Measurements from ENCODE around the gene GJA10.
"Not testable (repeated sequence)": the region's sequence is repeated elsewhere in the genome, so short reads cannot be mapped to it uniquely, and the experiment has no call there.

GJA10 gene

GRCh38 chr6:89894169-89894568 lies at the start of gene GJA10:
Gene GJA10, plus strand, starts transcription at chr6:89894469. Its CDS starts 0 bp downstream, at chr6:89894469.
- no peak for DNase-seq

- DNase-seq = not testable (repeated sequence)
Observed at GRCh38 chr6:89847513-89847912, 46.8 kb upstream of the GJA10 start.

DNA sequence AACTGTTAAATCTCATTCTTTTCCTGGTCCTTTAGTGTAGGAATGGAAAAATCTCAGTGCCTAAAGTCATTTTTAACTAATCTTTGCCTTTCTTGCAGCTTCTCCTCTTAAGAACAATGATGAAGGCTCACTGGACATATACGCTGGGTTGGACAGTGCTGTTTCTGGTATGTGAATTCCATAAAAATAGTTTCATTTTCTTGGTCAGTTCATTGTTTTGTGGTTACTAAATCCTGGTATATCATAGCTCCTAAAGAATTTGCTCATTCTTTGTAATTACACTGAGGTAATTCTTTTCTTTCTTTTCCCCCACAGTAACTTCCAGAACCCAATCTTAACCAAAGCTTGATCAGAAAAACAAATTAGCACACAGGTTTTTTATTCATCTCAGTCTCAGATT lies 41.2 kb upstream of the GJA10 start:
- no peak for DNase-seq

DNA sequence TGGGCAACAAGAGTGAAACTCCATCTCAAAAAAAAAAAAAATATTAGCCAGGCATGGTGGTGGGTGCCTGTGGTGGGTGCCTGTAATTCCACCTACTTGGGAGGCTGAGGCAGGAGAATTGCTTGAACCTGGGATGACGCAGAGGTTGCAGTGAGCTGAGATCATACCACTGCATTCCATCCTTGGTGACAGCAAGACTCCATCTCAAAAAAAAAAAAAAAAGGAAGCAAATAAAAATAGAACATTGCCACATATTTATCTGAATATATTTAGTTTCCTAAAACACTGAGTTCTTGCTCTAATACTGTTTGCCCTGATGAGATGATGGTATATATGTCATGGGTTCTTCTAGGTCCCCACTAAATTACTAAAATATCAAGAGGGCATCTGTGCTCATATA lies 36.2 kb upstream of the GJA10 start:
- DNase-seq = no peak

DNA sequence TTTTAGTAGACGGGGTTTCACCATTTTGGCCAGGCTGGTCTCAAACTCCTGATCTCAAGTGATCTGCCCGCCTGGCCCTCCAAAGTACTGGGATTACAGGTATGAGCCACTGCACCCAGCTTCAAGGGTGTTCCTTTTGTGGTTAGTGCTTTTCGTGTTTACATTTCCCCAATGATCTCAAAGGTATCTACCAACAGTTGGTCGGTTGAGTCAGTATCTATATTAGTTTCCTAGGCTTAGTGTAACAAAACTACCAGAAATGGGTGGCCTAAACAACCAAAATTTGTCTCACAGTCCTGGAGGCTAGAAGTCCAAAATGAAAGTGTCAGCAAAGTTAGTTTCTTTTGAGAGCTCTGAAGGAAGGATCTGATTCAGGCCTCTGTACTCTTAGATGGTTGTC lies 34.5 kb upstream of the GJA10 start:
- no peak for DNase-seq

DNA sequence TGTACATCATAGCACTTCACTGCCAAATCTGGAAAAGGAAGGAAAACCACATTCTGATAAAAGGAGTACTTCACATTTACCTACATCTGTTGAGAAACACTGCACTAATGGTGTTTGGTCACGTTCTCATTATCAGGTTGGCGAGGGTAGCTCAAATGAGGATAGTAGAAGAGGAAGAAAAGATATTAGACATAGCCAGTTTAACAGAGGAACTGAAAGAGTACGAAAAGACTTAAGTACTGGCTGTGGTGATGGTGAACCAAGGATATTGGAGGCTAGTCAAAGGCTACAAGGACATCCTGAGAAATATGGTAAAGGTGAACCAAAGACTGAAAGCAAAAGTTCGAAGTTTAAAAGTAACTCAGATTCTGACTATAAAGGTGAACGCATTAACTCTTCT lies 32.0 kb upstream of the GJA10 start:
- no peak for DNase-seq

DNA sequence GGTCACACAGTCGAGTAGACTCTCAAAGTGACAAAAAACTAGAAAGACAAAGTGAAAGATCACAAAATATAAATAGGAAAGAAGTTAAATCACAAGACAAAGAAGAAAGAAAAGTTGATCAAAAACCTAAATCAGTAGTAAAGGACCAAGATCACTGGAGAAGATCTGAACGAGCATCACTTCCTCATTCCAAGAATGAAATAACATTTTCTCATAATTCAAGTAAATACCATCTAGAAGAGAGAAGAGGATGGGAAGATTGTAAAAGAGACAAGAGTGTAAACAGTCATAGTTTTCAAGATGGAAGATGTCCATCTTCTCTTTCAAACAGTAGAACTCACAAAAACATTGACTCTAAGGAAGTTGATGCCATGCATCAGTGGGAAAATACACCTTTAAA lies 31.6 kb upstream of the GJA10 start:
- no peak for DNase-seq

GRCh38 chr6:89866024-89866678 lies 28.1 kb upstream of the GJA10 start:
- DNase-seq = no peak

GRCh38 chr6:89873721-89874120 lies 20.5 kb upstream of the GJA10 start:
- no peak for DNase-seq

- DNase-seq = no peak
Observed at GRCh38 chr6:89874438-89874837, 19.8 kb upstream of the GJA10 start.

GRCh38 chr6:89886378-89887120 lies 7.7 kb upstream of the GJA10 start:
- DNase-seq = no peak

- no peak for DNase-seq
Observed at GRCh38 chr6:89887452-89888137, 6.7 kb upstream of the GJA10 start.

DNA sequence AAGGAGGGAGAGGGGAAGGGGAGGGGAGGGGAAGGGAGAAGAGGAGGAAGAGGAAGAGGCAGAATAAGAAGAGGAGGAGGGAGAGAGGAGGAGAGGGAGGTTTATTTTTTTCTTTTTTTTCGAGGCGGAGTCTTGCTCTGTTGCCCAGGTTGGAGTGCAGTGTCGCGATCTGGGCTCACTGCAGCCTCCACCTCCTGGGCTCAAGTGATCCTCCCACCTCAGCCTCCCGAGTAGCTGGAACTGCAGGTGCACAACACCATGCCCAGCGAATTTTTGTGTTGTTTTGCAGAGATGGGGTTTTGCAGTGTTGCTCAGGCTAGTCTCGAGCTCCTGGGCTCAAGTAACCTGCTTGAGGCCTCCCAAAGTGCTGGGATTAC lies 6.1 kb upstream of the GJA10 start:
- no peak for DNase-seq

- DNase-seq = peak; percentile 35
Observed at GRCh38 chr6:89888871-89889270, 5.4 kb upstream of the GJA10 start.

GRCh38 chr6:89890845-89891528 lies 3.3 kb upstream of the GJA10 start:
- not testable (repeated sequence) for DNase-seq

- not testable (repeated sequence) for DNase-seq
Observed at GRCh38 chr6:89892577-89892976, 1.7 kb upstream of the GJA10 start.

DNA sequence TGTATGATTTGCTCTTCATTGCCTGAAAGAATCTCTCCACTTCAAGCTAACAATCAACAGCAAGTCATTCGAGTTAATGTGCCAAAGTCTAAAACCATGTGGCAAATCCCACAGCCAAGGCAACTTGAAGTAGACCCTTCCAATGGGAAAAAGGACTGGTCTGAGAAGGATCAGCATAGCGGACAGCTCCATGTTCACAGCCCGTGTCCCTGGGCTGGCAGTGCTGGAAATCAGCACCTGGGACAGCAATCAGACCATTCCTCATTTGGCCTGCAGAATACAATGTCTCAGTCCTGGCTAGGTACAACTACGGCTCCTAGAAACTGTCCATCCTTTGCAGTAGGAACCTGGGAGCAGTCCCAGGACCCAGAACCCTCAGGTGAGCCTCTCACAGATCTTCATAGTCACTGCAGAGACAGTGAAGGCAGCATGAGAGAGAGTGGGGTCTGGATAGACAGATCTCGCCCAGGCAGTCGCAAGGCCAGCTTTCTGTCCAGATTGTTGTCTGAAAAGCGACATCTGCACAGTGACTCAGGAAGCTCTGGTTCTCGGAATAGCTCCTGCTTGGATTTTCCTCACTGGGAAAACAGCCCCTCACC lies 1.1 kb downstream of the GJA10 start:
- peak; percentile 20 for DNase-seq

DNA sequence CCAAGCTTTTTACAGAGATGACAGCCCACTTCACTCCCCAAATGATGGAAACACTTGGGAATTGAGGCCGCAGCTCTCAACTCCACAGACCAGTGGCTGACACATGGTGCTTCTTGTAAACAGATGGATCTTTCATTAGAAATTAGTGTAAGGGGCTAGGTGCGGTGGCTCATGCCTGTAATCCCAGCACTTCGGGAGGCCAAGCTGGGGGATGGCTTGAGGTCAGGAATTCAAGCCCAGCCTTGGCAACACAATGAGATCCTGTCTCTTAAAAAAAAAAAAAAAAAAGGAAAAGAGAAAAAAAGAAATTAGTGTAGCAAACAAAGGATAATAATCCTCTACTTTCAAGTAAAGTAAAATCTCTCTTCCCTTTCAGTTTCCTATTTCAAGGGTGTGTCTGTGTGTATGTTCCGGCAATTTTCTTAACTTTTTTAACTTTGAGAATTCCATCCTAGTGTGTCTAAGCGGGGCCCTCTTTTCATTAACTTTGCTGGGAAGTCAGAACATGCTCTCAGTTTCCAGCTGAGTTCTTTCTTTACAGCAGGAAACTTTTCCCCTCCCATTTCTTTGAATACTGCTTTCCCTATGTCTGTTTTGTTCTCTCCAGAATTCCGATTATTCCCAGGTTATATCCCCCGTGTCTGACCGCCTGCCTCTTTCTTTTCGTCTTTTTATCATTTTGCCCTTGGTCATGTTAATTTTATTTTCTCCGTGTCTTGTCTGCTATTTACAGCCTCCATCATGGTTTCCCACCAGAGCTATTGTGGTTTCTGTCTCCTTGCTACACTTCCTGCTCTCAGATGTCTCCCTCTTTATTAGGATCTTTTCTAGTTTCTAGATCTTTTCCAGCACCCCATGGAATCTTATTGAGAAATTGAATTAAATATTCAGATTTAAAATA lies 16.0 kb downstream of the GJA10 start:
- not testable (repeated sequence) for DNase-seq

DNA sequence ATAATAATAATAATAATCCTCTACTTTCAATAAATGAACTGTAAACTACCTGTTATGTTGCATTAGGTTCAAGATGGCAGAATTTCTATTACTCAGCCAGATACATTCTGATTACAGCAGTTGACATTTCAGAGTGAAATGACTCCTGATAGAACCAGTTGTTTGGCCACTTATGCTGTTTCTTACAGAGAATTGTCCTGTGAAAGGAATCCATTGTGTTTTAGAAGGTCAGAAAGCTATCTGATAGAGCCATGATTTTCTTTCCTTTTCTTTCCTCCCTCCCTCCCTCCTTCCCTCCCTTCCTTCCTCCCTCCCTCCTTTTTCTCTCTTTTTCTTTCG lies 16.6 kb downstream of the GJA10 start:
- no peak for DNase-seq

- DNase-seq = no peak
Observed at GRCh38 chr6:89916136-89916920, 22.1 kb downstream of the GJA10 start.

- DNase-seq = no peak
Observed at GRCh38 chr6:89917216-89917615, 22.9 kb downstream of the GJA10 start.
